Left ventricle myocardium superior (tissue), 1 donor: ENCODE results near the gene RFESD. TPM values are rescaled to one million over a fixed set of nuclear protein-coding genes. Genes with fewer than 3 reads are reported as not detected.
"Not testable (repeated sequence)": the region's sequence is repeated elsewhere in the genome, so short reads cannot be mapped to it uniquely, and the experiment has no call there.

Source experiments
- ATAC-seq: fragments of 200-7000 bp; cut with Tn5 transposase; one replicate; pipeline ENCODE4 v1.9.1; 2020; ENCODE audit warnings: mild to moderate bottlenecking, moderate library complexity
- DNase-seq: peaks from one replicate; pipeline ENCODE4 v3.0.0-alpha.2; 2020
- intact Hi-C: fragments of 100-400 bp; cut with micrococcal nuclease; formaldehyde crosslinking; loops from one replicate; pipeline ENCODE4 v1.11.0; 2022
- total RNA-seq: library from RNA; stranded (reverse); fragmentation: NEBNext Ultra II Directional; extraction: Animal tissue kit (Norgen Biotek cat#: 25700); gene quantifications from one replicate; pipeline ENCODE4 v1.2.1, GENCODE V29; 2021
- donor health status: DM: no; HTN: yes; CAD: no; lungs with severe emphysema.

The RFESD gene
- total RNA-seq, 1 donor from 2014 or later: 6.0 TPM

GRCh38 chr5:95697781-95698681 is 51.5 kb downstream of the RFESD start:
- ATAC-seq (no peak), DNase-seq (no peak)
- intact Hi-C loops: no loop called here

DNA sequence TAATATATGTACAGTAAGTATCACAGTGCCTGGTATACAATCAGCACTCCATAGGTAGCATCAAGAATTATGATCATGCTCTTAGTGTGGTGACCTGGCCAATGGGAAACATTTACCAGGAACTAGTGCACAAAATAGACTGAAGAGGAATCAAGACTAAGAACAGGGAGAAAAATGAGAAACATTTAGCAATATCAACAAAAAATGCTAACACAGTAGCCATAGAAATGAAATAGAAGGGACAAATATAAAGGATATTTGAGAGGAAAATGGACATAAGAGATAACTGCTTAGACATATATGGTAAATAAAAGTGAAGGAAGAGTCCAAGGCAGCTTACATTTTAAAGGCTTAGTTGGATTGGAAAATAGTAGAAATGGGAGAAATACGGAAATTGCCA is 52.8 kb downstream of the RFESD start:
- DNase-seq (no peak), ATAC-seq (no peak)
- intact Hi-C loops: no loop called here

- no peak for DNase-seq
- no peak for ATAC-seq
- intact Hi-C loops: no loop called here
Observed at GRCh38 chr5:95701074-95701473, 54.5 kb downstream of the RFESD start.

GRCh38 chr5:95704150-95704549 is 57.6 kb downstream of the RFESD start:
- no peak for ATAC-seq
- intact Hi-C loops: no loop called here
- DNase-seq: no peak

- ATAC-seq, DNase-seq, intact Hi-C loops: not testable (repeated sequence)
Observed at GRCh38 chr5:95706196-95706595, 59.6 kb downstream of the RFESD start.

DNA sequence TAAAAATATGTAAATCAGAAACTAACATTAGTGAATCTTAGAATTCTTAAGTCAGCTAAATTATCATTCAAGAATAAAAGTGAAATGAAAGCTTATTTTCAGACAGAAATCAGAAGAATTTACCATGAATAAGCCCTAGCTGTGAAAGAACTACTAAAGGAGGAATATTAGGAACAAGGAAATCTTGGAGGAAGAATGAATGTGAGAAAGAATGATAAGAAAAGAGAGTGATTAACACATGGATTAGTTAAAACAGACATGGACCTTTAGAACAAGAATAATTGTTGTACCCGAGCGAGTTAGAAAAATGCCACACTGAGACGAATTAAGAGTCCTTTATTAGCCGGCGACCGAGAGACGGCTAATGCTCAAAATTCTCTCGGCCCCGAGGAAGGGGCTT is 60.5 kb downstream of the RFESD start:
- intact Hi-C loops: no loop called here
- ATAC-seq: no peak

More for the DNA sequence above, 60.5 kb downstream of the RFESD start:
- DNase-seq: no peak

Other genes starting within 250 kb of the RFESD start
- 68.3 TPM for gene SKIC3, start 91.8 kb upstream of the RFESD start, total RNA-seq
- 4.6 TPM for gene ARSK, start 91.7 kb upstream of the RFESD start, total RNA-seq
- gene GPR150, start 26.7 kb upstream of the RFESD start, total RNA-seq: not detected
- not detected for gene SPATA9, start 36.2 kb downstream of the RFESD start, total RNA-seq
- 90.0 TPM for gene RHOBTB3, start 84.6 kb downstream of the RFESD start, total RNA-seq
- 106 TPM for gene GLRX, start 175.9 kb downstream of the RFESD start, total RNA-seq